ENCODE data around the gene PLXNA4.
A peak's percentile ranks its signal among the peaks of the same experiment; 100 is the strongest.

DNA sequence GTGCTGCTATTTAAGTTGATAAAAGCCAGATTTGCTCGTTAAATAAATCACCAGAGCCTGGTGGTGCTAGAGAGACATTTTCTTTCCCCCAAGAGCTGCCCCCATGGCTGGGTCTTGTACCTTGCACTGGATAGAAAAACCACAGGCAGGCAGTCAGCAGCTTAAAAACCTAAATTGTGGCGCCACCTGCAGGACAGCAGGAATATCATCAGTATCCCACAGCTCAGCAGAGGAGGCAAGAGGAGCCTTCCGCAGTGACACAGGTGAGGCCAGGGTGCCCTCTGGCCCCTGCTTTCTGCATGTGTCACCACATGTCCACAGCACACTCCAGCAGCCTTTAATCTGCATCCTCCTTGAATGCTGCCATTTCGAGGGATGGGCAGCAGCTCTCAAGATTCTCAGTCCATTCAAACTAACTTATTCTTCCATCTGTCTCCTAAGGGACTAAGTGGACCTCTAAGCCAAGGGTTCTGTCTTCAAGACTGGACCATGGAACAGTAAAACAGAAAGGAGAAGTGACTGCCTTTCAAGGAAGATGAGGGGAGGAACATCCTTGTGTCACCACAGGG lies 4.5 kb upstream of the PLXNA4 start:
- TF ChIP-seq, protein P1, sequence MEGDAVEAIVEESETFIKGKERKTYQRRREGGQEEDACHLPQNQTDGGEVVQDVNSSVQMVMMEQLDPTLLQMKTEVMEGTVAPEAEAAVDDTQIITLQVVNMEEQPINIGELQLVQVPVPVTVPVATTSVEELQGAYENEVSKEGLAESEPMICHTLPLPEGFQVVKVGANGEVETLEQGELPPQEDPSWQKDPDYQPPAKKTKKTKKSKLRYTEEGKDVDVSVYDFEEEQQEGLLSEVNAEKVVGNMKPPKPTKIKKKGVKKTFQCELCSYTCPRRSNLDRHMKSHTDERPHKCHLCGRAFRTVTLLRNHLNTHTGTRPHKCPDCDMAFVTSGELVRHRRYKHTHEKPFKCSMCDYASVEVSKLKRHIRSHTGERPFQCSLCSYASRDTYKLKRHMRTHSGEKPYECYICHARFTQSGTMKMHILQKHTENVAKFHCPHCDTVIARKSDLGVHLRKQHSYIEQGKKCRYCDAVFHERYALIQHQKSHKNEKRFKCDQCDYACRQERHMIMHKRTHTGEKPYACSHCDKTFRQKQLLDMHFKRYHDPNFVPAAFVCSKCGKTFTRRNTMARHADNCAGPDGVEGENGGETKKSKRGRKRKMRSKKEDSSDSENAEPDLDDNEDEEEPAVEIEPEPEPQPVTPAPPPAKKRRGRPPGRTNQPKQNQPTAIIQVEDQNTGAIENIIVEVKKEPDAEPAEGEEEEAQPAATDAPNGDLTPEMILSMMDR (IDR thresholded peaks at IDR 0.05) = peak; percentile 68 to 84 (median 76)
- TF ChIP-seq POLR2A (IDR thresholded peaks at IDR 0.05) = no peak

Measured in prostate gland (tissue), 2 donors.